Stromal cell of bone marrow (primary cell): ENCODE data around the gene BICD1.

Source experiments
- DNase-seq: peaks from one replicate; pipeline ENCODE4 v3.0.0-alpha.2; 2012; ENCODE audit warnings: low read depth

Gene BICD1

GRCh38 chr12:32281098-32281497, 174.5 kb downstream of the BICD1 start:
- no peak for DNase-seq

- DNase-seq, result peak; percentile 9
Measured at GRCh38 chr12:32284561-32284960, 177.9 kb downstream of the BICD1 start.

GRCh38 chr12:32285021-32285420, 178.4 kb downstream of the BICD1 start:
- no peak for DNase-seq

GRCh38 chr12:32285489-32285888, 178.8 kb downstream of the BICD1 start:
- DNase-seq, result no peak

GRCh38 chr12:32290411-32290810, 183.8 kb downstream of the BICD1 start:
- DNase-seq, result peak; percentile 8

GRCh38 chr12:32292151-32292550, 185.5 kb downstream of the BICD1 start:
- DNase-seq, result no peak

GRCh38 chr12:32293808-32294419, 187.3 kb downstream of the BICD1 start:
- no peak for DNase-seq

GRCh38 chr12:32296567-32296966, 189.9 kb downstream of the BICD1 start:
- DNase-seq, result no peak

GRCh38 chr12:32298917-32299316, 192.3 kb downstream of the BICD1 start:
- no peak for DNase-seq

- no peak for DNase-seq
Measured at GRCh38 chr12:32301216-32301615, 194.6 kb downstream of the BICD1 start.

GRCh38 chr12:32302218-32303173, 195.8 kb downstream of the BICD1 start:
- peak; percentile 9 for DNase-seq

- no peak for DNase-seq
Measured at GRCh38 chr12:32303174-32303549, 196.5 kb downstream of the BICD1 start.

- DNase-seq, result peak; percentile 13
Measured at GRCh38 chr12:32305163-32305562, 198.5 kb downstream of the BICD1 start.

GRCh38 chr12:32307326-32307725, 200.7 kb downstream of the BICD1 start:
- no peak for DNase-seq

- DNase-seq, result no peak
Measured at GRCh38 chr12:32309811-32310736, 203.4 kb downstream of the BICD1 start.

GRCh38 chr12:32312049-32312670, 205.5 kb downstream of the BICD1 start:
- peak; percentile 48 for DNase-seq

GRCh38 chr12:32322354-32322753, 215.7 kb downstream of the BICD1 start:
- no peak for DNase-seq

GRCh38 chr12:32331133-32331532, 224.5 kb downstream of the BICD1 start:
- no peak for DNase-seq

- DNase-seq, result no peak
Measured at GRCh38 chr12:32332446-32332845, 225.8 kb downstream of the BICD1 start.

- no peak for DNase-seq
Measured at GRCh38 chr12:32334371-32334777, 227.7 kb downstream of the BICD1 start.

GRCh38 chr12:32336261-32336660, 229.6 kb downstream of the BICD1 start:
- DNase-seq, result no peak

GRCh38 chr12:32343496-32343895, 236.8 kb downstream of the BICD1 start:
- DNase-seq, result no peak
